ENCODE results near the gene LPP. TPM values are rescaled to one million over a fixed set of nuclear protein-coding genes. Genes with fewer than 3 reads are reported as not detected.

LPP gene
- total RNA-seq, 4 donors from 2014 or later = 45.9 to 81.1 (median 63.0) TPM

- intact Hi-C loops (cut with DNase I; ENCODE audit: low total_unique reads) = no loop called here
- 73 to 77% methylated on average over 4 of the region's 4 CpGs for WGBS, 2 donors
- DNase-seq (ENCODE audit: low spot score in 2 of 2) = no peak
Observed at GRCh38 chr3:188274249-188274915, 120.4 kb downstream of the LPP start.

GRCh38 chr3:188276375-188276774 is 122.4 kb downstream of the LPP start:
- 85 to 97% methylated on average over 3 of the region's 3 CpGs for WGBS, 2 donors
- TF ChIP-seq CTCF (IDR thresholded peaks at IDR 0.05) (no peak), POLR2A (IDR thresholded peaks at IDR 0.05) (no peak)
- no peak for DNase-seq (ENCODE audit: low spot score in 2 of 2)
- no peak overlapping the region for H3K4me3 ChIP-seq (ENCODE audit: low read depth, poor library complexity, severe bottlenecking)
- intact Hi-C loops (cut with DNase I; ENCODE audit: low total_unique reads) = no loop called here

More at GRCh38 chr3:188274249-188274915, 120.4 kb downstream of the LPP start:
- no peak overlapping the region for H3K4me3 ChIP-seq (ENCODE audit: low read depth, poor library complexity, severe bottlenecking)
- TF ChIP-seq CTCF (IDR thresholded peaks at IDR 0.05) = no peak
- TF ChIP-seq POLR2A (IDR thresholded peaks at IDR 0.05) = no peak

GRCh38 chr3:188278717-188279324 is 124.9 kb downstream of the LPP start:
- TF ChIP-seq CTCF (IDR thresholded peaks at IDR 0.05) = no peak
- no peak for TF ChIP-seq POLR2A (IDR thresholded peaks at IDR 0.05)
- 57 to 60% methylated on average over 6 of the region's 6 CpGs for WGBS, 2 donors
- DNase-seq (ENCODE audit: low spot score in 2 of 2) = no peak
- H3K4me3 ChIP-seq (ENCODE audit: low read depth, poor library complexity, severe bottlenecking) = no peak overlapping the region
- intact Hi-C loops (cut with DNase I; ENCODE audit: low total_unique reads) = no loop called here

- H3K4me3 ChIP-seq (ENCODE audit: low read depth, poor library complexity, severe bottlenecking) = no peak overlapping the region
- WGBS, 2 donors = 79 to 80% methylated on average over 7 of the region's 7 CpGs
- intact Hi-C loops (cut with DNase I; ENCODE audit: low total_unique reads) = no loop called here
- DNase-seq (ENCODE audit: low spot score in 2 of 2) = no peak
- TF ChIP-seq CTCF (IDR thresholded peaks at IDR 0.05) (no peak), POLR2A (IDR thresholded peaks at IDR 0.05) (no peak)
Observed at GRCh38 chr3:188279502-188280335, 125.8 kb downstream of the LPP start.

GRCh38 chr3:188280627-188281026 is 126.7 kb downstream of the LPP start:
- no peak for DNase-seq (ENCODE audit: low spot score in 2 of 2)
- TF ChIP-seq POLR2A (IDR thresholded peaks at IDR 0.05) (no peak), CTCF (IDR thresholded peaks at IDR 0.05) (no peak)
- WGBS, 2 donors = 90 to 93% methylated on average over 5 of the region's 5 CpGs
- no peak overlapping the region for H3K4me3 ChIP-seq (ENCODE audit: low read depth, poor library complexity, severe bottlenecking)
- intact Hi-C loops (cut with DNase I; ENCODE audit: low total_unique reads) = no loop called here
